ENCODE results near the gene STAM.

The STAM gene

DNA sequence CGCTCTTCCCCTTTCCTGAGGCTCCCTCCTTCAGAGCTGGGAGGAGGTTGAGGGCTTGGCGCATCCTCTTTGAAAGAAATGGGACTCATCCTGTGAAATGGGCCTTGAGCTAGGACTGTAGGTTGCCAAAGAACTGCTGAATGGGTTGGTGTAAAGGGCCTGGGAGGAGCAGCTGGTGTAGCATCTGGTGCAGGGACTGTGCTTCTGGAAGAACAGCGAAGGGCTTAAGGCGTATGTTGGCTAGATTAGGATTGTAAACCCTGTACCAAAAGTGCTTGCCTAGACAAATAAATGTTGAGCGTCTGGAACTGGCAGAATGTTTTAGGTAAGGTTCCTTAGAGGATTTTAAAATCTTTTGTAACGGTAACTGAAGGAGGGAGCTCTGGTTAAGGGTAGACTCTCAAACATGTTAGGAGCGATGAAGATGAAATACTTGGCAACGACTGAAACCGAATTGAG, 563 bp downstream of the STAM start:
- DNase-seq = peak; percentile 27
- in situ Hi-C loops (cut with HindIII; ENCODE audit: low pct_ligation_motif_present, low pct_unique_long_range_greater_than_20kb, low sequenced_read_pairs) = no loop called here

DNA sequence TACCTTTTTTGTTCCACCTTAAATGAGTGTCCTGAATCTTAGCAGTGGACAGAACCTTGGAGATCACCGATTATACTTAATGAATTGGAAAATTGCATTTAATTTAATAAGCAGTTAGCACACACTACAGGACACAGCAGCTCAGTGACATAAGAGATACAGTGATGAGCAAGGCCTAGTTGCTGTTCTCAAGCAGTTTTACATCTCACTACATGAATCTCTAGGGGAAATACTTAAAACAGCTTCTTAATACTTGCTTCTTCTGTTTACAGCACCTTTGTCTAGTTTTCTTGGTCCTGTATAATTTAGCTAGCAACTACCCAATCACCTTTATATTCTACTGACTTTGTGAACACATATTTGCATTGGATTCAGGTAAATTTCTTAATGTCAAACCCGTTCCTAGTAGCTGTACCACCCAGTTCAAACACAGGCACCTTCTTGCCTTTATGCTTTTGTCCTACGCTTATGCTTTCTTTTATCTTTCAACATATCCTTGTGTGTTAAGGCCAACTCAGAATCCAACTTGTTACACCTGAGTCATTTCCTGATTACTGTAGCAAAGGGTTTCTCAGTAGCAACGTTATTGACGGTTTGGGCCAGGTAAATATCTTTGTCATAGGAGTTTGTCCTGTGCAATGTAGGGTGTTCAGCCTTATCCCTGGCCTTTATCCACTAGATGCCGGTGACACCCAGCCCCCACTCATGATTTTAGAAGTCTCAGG, 1.8 kb downstream of the STAM start:
- in situ Hi-C loops (cut with HindIII; ENCODE audit: low pct_ligation_motif_present, low pct_unique_long_range_greater_than_20kb, low sequenced_read_pairs) = no loop called here
- no peak for DNase-seq

DNA sequence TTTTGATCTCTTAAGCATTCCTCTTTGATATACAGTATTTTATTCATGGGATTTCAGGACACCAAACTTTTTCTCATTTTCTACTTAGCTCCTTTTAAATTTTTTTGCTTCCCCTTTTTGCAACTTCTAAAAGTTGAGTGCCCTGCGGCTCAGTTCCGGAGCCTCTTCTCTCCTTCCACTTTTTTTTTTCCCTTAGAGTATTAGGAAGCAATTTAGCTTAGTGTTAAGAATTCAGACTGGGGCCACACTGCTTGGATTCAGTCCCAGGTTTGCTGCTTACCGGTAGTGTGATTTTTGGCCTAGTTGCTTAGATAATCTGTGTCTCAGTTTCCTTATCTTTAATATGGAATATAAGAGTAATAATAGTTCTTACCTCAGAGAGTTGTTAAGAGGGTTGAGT, 3.4 kb downstream of the STAM start:
- in situ Hi-C loops (cut with HindIII; ENCODE audit: low pct_ligation_motif_present, low pct_unique_long_range_greater_than_20kb, low sequenced_read_pairs) = no loop called here
- DNase-seq = no peak

DNA sequence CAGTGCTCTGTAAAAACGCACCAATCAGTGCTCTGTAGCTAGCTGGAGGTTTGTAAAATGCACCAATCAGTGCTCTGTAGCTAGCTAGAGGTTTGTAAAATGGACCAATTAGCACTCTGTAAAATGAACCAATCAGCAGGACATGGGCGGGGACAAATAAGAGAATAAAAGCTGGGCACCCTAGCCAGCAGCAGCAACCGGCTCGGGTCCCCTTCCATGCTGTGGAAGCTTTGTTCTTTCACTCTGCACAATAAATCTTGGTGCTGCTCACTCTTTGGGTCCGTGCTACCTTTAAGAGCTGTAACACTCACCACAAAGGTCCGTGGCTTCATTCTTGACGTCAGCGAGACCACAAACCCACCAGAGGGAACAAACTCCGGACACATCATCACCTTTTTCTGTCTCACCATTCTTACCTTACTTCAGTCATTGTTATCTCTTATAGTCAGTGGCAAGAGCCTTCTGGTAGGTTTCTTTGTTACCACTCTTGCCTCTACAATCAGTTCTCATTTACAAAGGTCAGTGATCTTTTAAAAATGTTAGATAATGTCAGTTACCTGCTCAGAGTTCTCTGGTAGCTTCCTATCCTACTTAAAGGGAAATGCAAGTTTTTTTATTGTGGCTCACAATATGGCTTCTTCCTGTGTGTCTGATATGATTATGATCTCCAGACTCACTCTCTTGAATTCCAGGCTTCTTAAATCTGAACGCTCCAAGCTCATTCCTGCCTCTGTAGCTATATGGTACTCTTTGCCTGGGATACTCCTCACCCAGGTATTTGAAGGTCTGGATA, 4.5 kb downstream of the STAM start:
- in situ Hi-C loops (cut with HindIII; ENCODE audit: low pct_ligation_motif_present, low pct_unique_long_range_greater_than_20kb, low sequenced_read_pairs) = no loop called here
- DNase-seq = no peak

DNA sequence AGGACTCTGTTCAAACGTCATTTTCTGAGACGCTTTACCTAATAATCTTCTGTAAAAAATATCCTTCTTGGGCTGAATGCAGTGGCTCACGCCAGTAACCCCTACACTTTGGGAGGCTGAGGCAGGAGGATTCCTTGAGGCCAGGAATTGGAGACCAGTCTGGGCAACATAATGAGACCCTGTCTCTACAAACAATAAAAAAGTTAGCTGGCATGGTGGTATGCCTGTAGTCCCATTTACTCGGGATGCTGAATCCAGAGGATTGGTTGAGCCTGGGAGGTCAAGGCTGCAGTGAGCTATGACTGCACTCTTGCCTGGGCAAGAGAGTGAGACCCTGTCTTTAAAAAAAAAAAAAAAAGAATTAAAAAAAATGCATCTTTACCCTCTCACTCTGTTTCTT, 5.1 kb downstream of the STAM start:
- in situ Hi-C loops (cut with HindIII; ENCODE audit: low pct_ligation_motif_present, low pct_unique_long_range_greater_than_20kb, low sequenced_read_pairs) = no loop called here
- DNase-seq = no peak

DNA sequence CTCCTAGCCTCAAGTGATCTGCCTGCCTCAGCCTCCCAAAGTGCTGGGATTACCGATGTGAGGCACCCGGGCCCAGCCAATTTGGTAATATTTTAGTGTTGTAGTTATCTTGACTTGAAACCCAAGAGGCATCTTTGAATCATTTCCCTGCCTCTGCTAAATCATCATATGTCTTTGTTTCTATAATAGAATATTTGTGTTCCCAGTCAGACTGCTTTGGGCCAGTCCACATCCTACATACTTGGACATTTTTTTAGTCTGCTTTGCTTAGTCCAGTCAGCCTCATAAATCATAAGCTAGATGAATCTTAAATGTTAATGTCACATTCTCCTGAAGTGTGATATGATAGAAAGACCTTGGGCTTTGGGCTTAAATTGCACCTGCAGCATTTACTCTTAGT, 5.9 kb downstream of the STAM start:
- no peak for DNase-seq
- in situ Hi-C loops (cut with HindIII; ENCODE audit: low pct_ligation_motif_present, low pct_unique_long_range_greater_than_20kb, low sequenced_read_pairs) = no loop called here

DNA sequence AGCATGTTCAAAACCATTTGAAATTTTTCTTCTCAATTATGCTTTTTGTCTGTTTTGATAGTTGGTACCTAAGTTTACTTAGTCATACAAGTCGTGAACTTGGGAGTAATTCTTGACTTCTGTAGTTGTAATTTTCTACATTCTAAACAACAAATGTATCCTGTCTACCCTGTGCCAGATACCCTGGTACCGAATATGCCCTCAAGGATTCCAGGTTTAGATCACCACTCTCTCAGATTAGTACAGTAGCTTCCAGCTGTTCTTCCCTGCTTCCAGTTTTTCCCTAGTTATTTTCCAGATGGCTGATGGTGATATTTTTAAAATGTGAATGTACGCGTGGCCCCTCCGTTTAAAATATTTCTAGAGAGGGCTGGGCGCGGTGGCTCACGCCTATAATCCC, 6.5 kb downstream of the STAM start:
- DNase-seq = no peak
- in situ Hi-C loops (cut with HindIII; ENCODE audit: low pct_ligation_motif_present, low pct_unique_long_range_greater_than_20kb, low sequenced_read_pairs) = no loop called here

DNA sequence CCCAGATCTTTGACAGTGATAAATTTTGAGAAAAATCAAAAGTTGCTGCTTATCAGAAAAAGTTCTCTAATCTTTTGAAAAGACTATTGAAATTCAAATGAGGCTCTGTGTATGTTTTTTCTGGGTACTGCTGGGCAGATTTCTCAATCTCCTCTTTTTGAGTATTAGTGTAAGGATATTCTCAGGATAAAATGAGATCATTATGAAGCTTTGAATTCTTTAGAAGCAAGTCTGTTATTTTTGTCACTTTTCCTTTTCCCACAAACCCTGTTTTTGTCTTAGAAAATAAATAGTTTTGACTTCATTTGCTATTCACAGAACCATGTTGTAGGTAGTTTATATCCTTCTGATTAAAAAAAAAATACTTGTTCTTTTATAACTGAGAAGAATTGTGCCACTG, 7.9 kb downstream of the STAM start:
- in situ Hi-C loops (cut with HindIII; ENCODE audit: low pct_ligation_motif_present, low pct_unique_long_range_greater_than_20kb, low sequenced_read_pairs) = no loop called here
- DNase-seq = no peak

DNA sequence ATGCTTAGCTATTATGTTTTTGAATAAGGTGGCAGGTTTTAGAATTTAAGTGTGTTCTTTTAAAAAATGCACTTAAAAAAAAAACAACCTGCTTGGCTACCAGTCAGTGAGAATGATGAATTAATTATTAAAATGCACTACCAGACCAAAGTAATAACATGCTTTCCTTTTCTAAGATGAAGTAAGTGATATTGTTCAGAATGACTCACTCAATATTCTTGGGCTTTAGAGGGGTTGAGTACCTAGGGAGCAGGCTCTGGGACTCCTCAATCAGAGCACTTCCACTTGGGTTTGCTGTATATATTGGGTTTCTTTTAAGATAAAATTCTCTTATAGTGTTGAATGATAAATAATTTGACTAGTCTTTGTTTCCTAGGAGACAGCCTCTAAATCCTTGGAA, 8.6 kb downstream of the STAM start:
- in situ Hi-C loops (cut with HindIII; ENCODE audit: low pct_ligation_motif_present, low pct_unique_long_range_greater_than_20kb, low sequenced_read_pairs) = no loop called here
- no peak for DNase-seq

DNA sequence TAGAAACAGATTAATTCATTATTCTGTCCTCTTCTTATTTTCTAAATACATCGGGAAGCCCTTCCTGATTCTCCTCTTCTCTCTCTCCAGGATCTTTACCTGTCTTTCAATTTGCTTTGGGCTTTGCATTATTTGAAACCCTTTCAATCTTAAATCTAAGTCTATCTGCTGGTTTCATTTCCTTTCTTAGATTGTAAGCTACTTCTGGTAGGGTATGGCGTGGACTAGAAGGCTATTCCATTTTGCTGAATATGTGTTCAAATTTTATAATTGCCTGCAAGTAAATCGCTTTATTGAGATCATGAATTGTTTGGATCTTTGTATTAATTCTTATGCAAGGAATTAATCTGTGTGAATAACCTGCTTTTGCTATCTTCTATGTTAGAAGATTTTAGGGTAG, 11.1 kb downstream of the STAM start:
- in situ Hi-C loops (cut with HindIII; ENCODE audit: low pct_ligation_motif_present, low pct_unique_long_range_greater_than_20kb, low sequenced_read_pairs) = no loop called here
- DNase-seq = no peak

DNA sequence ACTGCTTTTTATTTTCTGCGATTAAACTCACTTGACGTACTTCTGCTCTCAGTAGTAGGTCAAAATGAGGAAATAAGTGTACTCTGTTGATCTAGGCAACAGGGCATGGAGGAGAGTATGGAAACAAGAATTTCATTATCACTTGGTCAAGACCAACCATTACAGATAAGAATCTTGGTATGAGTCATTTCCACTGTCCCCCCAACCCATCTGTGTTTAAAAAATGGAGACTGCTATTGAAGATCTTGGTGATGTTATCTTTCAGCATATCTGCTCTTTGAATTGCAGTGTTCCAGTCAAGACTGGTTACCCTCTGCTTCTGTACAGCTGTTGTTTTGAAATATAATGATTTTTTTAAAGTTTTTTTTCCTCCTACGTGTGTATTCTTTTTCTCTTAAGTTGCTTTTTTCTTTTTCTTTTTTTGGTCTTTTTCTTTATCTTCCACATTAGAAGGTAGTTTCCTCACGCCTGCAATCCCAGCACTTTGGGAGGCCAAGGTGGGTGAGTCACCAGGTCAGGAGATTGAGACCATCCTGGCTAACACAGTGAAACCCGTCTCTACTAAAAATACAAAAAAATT, 11.7 kb downstream of the STAM start:
- no peak for DNase-seq
- in situ Hi-C loops (cut with HindIII; ENCODE audit: low pct_ligation_motif_present, low pct_unique_long_range_greater_than_20kb, low sequenced_read_pairs) = no loop called here

DNA sequence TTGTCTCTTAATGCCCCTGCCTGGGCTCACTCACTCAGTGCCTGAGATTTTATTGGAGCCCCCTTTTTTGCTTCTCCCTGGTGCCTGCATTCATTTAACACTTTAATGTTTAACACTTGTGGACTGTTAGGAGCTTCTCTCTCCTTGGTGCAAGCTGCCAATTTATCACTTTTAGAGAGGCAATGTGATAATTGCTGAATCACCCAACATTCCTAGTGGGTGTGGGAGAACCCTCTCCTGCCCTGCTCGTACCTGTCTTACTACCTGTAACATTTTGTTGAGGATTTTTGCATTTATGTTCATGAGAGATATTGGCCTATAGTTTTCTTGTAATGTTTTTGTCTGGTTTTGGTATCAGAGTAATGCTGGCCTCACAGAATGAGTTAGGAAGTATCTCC, 13.2 kb downstream of the STAM start:
- in situ Hi-C loops (cut with HindIII; ENCODE audit: low pct_ligation_motif_present, low pct_unique_long_range_greater_than_20kb, low sequenced_read_pairs) = no loop called here
- DNase-seq = no peak

DNA sequence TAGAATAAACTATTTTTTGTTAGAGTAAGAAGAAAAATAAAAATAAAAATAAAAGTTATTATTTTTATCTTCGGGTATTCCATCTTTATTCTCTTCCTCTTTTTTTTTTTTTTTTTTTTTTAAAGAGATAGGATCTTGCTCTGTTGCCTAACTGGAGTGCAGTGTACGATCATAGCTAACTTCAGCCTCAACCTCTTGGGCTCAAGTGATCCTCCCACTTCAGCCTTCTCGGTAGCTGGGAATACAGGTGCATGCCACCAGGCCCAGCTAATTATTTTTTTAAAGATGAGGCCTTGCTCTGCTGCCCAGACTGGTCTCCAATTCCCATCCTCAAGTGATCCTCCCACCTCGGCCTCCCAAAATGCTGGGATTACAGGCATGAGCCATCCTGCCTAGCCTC, 15.4 kb downstream of the STAM start:
- in situ Hi-C loops (cut with HindIII; ENCODE audit: low pct_ligation_motif_present, low pct_unique_long_range_greater_than_20kb, low sequenced_read_pairs) = no loop called here

DNA sequence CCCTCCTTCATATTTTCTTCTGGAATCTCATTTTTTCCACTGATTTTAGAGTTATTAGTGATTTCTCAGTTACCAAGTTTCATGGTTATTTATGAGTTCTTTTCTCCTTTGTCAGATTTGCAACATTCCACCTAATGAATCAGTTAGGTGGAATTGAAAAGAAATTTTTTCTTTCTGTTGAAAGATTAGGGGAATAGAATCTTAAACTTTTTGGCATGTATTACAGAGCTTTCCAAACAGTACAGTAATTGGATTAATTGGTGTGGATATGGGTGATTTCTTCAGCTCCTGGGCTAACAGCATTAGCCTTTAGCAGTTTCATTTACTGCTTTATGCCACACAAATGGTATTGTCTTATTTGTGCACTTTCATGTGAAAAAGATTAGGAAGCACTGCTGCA, 17.0 kb downstream of the STAM start:
- DNase-seq = no peak
- in situ Hi-C loops (cut with HindIII; ENCODE audit: low pct_ligation_motif_present, low pct_unique_long_range_greater_than_20kb, low sequenced_read_pairs) = no loop called here

More for the DNA sequence above, 15.4 kb downstream of the STAM start:
- DNase-seq = no peak

DNA sequence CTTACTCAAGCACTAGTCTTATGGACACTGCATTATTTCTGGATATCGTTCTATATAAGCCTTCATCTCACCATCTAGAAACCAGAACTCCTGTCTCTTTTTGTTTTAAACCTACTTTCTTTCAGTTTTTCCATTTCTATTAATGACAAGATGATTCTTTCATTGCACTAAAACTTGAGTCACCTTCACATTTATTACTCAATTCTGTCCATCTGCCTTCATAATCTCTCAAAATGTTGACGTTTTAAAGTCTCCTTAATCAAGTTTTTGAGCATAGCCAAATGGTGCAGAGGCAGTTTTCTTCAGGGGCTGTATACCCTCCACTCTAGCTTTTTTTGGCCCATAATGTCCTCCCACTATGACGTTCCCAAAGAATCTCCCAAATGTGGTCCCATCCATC, 17.6 kb downstream of the STAM start:
- DNase-seq = no peak
- in situ Hi-C loops (cut with HindIII; ENCODE audit: low pct_ligation_motif_present, low pct_unique_long_range_greater_than_20kb, low sequenced_read_pairs) = no loop called here

DNA sequence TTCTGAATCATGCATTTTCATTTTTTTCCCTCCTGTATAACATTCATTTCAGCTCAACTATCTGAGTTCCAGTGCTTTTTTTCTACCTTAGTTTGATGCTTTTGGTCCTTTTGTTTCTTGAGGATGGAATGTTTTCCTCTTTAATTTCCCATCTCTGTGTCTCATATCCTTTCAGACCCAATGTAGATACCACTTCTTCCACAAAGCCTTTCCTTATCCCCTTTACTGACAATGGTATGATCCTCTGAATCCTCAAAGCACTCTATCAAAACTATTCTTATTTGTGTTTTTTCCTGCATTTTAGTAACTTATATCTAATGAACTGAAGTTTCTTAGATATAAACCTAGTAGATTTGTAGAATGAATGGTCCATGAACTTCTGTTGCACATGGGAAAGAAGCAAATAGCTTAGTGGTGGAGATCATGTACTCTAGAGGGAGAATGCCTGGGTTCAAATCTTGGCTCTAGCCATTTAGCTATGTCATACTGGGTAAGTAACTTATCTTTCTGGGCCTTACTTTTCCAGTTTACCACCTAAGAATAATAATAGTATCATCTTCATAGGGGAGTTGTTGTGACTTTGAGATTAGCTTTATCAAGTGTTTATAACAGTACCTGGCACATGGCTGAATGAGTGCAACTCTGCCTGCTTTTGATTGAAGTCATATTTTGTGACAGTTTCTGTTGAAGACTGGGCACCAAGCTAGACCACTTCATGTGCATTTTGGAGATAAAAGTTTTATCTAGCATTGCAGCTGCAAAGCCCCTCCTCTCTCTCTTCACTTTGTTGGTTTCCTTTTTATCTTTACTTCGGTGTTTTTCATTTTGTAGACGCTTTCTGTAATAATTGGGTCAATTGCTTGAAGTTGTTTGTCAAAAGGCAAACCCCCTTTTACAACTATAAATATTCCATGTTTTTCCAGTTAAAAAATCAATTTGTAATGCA, 18.5 kb downstream of the STAM start:
- in situ Hi-C loops (cut with HindIII; ENCODE audit: low pct_ligation_motif_present, low pct_unique_long_range_greater_than_20kb, low sequenced_read_pairs) = no loop called here
- DNase-seq = no peak

DNA sequence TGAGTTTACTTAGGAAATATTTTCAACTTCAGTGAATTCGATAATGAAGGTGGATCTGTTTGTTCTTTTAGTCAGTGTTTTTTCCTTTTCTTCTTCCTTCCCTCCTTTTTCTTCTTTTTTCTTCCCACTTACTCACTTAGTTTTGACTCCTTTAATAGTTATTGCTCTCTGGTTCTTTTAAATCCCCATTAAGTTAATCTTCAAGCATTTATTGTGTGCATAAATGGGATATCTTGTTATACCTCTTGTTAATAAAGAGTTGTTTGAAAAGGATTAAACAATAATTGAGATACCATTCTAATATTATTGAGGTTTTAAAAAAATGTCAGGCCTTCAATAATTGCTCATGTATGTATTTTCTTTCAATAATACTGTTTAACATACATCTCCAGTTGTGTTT, 19.5 kb downstream of the STAM start:
- DNase-seq = no peak
- in situ Hi-C loops (cut with HindIII; ENCODE audit: low pct_ligation_motif_present, low pct_unique_long_range_greater_than_20kb, low sequenced_read_pairs) = no loop called here

DNA sequence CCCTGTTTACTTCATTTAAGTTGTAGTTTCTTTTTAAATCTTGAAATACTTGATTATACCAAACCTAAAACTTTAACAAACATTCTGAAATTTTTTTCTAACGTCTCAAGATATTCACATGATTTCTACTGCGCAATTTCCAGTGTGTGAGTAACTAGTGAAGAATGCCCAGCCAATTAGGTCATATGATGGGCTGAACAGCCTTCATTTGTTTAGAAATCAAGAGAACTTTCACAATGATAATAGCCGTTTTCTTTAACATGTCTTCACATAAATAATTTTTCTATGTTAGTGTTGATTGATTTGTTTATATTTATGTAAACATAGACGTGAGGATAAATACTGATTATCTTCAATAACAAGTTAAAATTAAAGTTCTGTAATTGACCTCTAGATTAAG, 21.8 kb downstream of the STAM start:
- in situ Hi-C loops (cut with HindIII; ENCODE audit: low pct_ligation_motif_present, low pct_unique_long_range_greater_than_20kb, low sequenced_read_pairs) = no loop called here
- peak; percentile 86 for DNase-seq

Measured in ACHN (cell line).